GM19455 (cell line): ENCODE measurements around the gene NMNAT2.

Source experiments
- ATAC-seq: cut with Tn5 transposase; IDR thresholded peaks from one replicate; pipeline ENCODE4 v1.9.1; 2021; ENCODE audit not compliant: unreplicated experiment

Gene NMNAT2

DNA sequence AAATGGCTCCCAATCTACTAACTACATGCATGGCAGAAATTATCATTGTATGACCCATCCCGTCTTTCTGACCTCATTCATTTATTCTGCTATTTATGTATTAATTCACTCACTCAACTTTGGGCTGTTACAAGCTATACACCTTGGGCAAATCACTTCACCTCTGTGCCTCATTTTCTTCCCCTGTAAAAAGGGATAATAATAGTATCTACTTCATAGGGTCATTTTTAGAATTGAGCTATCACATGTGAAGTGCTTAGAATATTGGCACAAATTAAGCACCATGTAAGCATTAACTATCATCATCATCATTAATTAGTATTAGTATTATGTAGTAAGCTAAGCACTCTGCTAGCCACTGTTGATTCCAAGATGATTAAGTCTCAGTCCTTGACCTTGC, 52.1 kb downstream of the NMNAT2 start:
- no peak for ATAC-seq

- ATAC-seq: no peak
Measured at GRCh38 chr1:183365676-183366075, 52.5 kb downstream of the NMNAT2 start.

DNA sequence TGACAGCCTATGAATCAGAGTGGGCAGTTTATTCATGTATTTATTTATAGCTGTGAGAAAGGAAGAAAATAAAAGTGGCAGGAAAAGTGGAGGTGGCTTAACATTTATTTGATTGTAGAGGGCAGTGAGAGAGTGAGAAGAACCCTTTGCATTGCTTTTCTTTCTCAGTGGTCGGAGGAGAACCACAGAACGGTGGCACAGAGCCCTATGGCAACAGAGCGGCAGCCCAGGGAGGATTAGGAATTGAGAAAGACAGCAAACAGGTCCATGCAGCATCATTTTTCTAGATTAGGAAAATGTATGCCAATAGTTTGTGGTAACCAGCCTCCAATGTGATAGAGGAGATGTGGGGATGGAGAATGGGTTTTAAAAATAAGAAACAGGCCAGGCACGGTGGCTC, 53.1 kb downstream of the NMNAT2 start:
- ATAC-seq: no peak

GRCh38 chr1:183363972-183364371, 54.2 kb downstream of the NMNAT2 start:
- no peak for ATAC-seq

- ATAC-seq: no peak
Measured at GRCh38 chr1:183361081-183361480, 57.1 kb downstream of the NMNAT2 start.

DNA sequence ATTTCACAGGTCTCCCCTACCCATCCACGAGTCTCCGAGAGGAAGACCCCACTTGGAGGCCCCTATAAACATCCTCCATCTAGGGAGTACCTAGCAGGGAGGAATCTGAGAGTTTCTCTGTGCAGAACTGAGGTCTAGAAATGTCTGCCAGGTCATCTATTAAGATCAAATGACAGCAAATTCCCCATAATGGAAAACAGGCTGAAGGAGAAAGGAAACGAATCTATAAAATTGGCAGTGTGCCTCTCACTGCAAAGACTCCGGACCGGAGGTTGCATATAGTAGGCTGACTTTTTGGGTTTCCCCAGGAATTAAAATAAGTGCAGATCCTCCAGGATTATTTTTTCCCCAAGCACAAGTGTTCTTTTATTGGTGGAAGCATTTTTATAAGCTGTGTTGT, 57.7 kb downstream of the NMNAT2 start:
- ATAC-seq: no peak

DNA sequence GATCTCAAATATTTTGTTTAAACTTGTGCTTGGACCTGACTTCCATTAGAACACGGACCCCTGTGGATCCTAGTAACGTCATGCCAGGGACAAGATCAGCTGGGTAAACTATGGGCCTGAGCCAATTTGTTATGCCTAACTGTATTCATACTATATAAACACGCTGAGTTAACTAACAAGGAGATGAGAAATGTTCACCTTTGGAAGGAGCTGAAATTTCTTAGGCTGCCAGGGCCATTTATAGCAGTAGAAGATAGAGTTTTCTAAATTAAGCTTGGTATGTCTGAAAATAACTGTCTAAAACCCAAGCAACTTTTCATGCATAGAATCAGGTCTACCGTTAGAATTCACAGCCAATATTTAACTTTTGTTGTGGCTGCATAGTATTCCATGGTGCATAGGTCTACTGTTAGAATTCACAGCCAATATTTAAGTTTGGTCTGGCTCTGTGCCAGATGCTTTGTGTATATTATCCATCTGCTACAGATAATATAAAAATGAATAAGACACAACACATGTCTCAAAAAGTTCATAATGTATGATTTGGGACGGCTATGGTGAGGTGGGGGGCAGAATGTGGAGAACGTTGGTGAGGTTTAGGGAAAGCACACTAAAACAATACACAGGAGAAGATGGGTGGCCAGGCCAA, 61.5 kb downstream of the NMNAT2 start:
- ATAC-seq: no peak

GRCh38 chr1:183355797-183356196, 62.4 kb downstream of the NMNAT2 start:
- no peak for ATAC-seq

DNA sequence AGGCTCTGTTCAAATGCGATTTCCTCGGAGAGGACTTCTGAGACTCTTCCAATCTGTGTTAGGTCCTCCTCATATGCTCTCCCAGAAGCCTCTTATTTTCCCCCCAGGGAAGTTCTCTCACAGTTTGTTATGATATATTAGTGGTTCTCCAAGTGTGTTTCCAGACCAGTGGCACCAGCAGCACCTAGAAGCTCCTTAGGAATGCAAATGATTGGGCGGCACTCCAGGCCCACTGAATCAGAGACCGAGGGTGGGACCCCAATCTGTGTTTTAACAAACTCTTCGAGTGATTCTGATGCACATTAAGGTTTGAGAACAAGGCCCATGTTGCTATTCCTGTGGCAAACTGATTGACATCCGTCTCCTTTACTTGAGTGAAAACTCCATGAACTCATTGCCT, 63.0 kb downstream of the NMNAT2 start:
- no peak for ATAC-seq

DNA sequence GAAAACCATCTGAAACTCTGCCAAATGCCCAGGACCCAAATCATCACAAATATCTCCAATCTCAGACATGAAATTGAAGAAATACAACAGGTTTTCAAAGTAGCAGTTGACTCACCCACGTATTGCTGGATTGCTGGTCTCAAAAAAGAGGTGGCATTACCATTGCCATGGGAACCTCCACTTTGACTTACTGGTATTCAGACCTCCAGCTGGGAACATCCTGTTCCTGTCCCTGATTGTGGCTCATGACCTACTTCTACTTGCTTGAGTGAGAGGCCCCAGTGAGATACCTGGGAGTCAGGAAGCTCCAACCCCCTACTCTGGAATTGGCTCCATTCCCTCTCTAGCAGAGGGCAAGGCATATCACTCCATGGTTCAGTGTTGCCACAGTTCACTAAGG, 64.6 kb downstream of the NMNAT2 start:
- ATAC-seq: no peak

DNA sequence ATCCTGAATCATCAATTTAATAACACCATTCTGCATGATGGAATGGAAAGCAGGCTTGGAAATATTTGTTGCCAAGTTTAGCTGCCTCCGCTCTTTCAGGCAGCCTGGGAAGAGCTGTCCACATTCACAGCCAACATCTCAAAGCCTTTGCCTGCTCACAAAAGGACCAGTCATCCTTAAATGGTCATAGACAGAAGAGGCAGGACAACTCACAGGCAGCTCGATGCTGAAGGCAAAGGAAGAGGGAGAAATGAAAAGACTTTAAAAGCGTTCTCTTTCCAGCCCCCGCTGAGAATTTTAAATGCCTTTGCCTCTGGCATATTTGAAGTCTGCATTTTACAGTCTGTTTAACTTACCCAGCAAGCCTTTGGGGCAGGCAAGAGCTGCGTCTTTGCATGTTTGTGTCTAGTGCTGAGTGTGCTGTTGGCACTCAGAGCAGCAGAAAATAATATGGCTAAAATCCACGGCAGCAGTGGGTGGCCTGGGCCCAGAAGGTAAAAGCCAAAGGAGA, 68.9 kb downstream of the NMNAT2 start:
- ATAC-seq: no peak

DNA sequence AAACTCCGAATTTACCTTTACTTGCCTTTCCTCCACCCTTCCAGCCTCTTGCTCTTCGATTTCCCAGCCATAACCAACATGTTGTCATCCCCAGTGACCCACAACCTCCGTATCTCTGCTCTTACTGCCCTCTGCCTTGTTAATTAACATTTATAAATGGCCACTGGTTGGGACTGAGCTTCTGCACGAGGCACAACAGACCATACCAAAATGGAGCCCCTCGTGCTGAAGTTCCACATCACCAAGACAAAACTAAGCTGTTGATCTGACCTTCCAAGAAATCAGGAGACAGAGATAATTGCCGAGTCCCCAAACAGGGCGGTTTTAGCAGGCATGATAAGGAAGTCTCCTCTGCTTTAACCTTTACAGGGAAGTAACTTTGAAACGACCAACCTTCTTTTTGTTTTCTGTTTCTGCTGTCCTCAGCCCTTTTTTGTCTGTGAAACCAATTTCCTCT, 71.9 kb downstream of the NMNAT2 start:
- no peak for ATAC-seq

- no peak for ATAC-seq
Measured at GRCh38 chr1:183339556-183340167, 78.5 kb downstream of the NMNAT2 start.

DNA sequence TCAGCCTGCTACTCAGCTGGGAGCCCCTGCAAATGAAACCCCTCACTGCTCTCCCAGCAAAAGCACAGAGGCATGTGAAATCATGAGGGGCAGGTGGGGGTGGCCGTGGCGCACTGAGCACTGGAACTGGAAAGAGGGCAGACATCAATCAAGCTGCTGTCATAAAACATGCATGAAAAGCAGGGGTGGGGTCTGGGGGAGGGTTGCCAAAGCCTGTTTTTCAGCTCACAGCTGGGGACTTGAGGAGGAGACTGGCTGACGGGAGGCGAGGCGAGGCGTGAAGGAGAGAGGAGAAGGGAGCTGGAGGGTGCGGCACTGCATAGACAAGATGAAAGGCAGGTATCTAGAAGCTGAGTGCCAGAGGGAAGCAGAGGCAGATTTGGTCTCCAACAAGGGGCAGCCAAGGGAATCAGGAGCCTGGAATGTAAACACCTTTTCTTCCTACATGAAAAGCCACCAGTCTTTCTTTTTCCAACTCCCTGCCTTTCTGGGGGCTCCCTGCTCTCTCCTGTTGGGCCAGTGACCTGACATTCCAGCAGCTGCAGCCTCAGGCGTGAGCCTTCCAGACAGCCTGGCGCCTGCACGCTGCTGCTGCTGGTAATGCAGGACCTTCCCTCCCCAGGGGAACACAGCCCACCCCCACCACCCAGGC, 87.0 kb downstream of the NMNAT2 start:
- ATAC-seq: no peak

DNA sequence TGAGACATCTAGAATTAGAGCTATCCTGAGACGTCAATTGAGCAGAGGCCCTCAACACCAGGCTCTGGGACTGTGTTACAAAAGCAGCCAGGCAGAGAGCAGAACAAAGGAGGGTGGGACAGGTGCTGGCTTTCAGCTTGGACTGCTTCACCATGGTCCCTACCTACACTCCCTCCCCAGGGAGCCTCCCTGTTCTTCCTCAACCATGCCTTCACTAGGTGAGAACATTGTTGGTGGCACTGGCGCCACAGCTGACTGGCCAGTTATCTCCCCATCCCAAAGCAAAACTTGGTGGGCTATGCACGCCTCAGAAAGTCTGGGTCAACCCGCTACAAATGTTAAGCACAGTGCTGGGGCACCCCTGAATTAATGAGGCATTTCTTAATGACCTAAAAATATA, 87.8 kb downstream of the NMNAT2 start:
- ATAC-seq: no peak

- ATAC-seq: no peak
Measured at GRCh38 chr1:183328371-183328770, 89.8 kb downstream of the NMNAT2 start.

DNA sequence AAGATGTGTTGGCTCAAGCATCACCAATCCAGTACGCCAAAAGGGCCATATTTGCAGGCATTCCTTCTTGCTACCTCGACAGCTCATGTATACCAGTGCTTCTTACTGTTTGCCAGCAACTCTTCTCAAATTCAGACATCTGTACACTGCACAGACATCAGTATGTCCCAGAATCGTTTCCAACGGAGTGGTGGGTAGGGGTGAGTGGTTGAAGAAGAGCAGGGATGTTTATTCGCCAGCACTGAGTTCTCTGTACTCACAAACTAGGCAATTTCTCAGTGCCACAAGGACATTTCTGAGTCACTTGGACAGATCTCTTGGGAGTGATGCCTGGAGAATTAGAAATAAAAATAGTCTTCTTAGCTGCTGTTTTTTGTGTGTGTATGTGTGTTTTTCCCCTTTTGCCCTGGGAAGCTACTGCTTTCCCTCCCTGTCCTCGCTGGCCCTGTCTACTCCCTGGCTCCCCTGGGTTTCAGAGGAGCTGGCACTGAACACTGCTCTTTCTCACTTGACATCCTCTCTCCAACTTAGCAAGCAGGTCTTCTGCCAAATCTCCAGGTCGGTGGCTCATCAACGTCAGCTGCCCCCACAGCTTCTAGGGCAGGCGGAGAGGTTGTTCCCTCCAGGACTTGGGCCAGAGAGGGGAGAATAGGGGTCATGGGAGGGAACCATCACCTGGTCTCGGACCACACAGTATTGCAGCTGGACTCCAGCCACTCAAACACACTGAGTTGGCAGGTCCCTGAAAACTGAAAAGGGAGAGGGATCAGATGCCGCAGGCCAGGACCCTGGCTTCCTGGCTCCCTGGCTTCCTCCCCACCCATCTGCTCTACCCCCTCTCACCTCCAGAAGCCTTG, 90.5 kb downstream of the NMNAT2 start:
- no peak for ATAC-seq

DNA sequence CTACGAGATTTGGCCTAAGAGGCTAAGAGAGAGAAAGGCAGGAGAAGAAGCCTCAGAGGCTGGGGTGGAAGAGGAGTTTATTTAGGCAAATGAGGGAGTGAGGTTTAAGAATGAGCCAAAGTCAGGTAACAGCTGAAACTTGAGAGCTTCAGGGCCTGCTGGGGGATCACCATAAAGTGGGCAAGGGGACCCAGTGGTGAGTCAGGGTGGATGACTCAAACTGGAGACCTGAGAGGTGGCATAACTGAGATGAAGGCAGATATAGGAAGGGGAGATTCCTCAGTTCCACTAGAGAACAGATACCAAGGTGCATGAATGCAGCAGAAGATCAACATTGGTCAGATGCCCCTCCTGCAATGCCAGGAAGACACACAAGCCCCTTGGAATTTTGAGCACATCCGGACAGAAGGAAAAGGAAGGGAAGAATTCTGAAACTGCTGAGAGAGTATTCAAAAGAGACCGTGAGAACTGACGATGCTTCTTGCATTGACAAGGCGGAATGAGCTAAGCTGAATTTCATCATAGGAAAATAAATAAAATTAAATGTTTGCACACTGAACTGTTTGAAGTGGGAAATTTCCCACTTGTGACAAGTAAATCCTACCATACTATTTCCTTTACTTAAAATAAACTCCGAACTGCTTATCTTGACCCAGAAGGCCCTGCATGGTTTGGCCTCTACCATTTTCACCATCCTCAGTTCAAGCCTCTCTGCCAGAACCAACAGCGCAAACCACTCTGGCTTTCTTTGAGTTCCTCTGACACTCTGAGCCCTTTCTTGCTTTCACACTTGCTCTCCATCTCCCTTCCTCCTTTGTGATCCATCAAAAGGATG, 94.1 kb downstream of the NMNAT2 start:
- ATAC-seq: no peak

GRCh38 chr1:183319606-183320005, 98.6 kb downstream of the NMNAT2 start:
- ATAC-seq: no peak

- ATAC-seq: no peak
Measured at GRCh38 chr1:183319051-183319450, 99.1 kb downstream of the NMNAT2 start.
